ENCODE data around the gene PML. TPM values are rescaled to one million over a fixed set of nuclear protein-coding genes. Genes with fewer than 3 reads are reported as not detected.
A peak's percentile ranks its signal among the peaks of the same experiment; 100 is the strongest.

Gene PML
- total and polyA plus RNA-seq, 8 donors: 16.0 to 170 (median 30.7) TPM

- intact Hi-C loops (cut with DNase I; ENCODE audit: low total_unique reads): no loop called here
- TF ChIP-seq POLR2AphosphoS5 (IDR thresholded peaks at IDR 0.05) (no peak), EP300 (IDR thresholded peaks at IDR 0.05) (no peak), CTCF (IDR thresholded peaks at IDR 0.05) (no peak), POLR2A (IDR thresholded peaks at IDR 0.05) (no peak)
- Histone ChIP-seq H3K9me3 (no peaks in the 10 kb centered on the region), H3K36me3 (peaks cover 10 to 48% (median 33%) of the 10 kb centered on the region in 4 donors), H3K4me3 (no peak overlapping the region), H3K4me1 (peaks cover 17 to 41% (median 30%) of the 10 kb centered on the region in 4 donors), H3K27ac (peak overlapping the region in 1 of 5 donors; percentile 90), H3K27me3 (no peaks in the 10 kb centered on the region)
- 90 to 94% (median 92%) methylated on average over 10 of the region's 10 CpGs for WGBS, 5 donors
- DNase-seq: no peak
Measured at GRCh38 chr15:73949496-73949895, 45.0 kb upstream of the PML start.

GRCh38 chr15:73950479-73950830 lies 44.1 kb upstream of the PML start:
- Histone ChIP-seq H3K27me3 (no peaks in the 10 kb centered on the region), H3K9me3 (no peaks in the 10 kb centered on the region), H3K4me3 (no peak overlapping the region), H3K4me1 (peaks cover 17 to 36% (median 27%) of the 10 kb centered on the region in 4 donors), H3K27ac (peak overlapping the region in 4 of 5 donors; percentile 85 to 94 (median 90)), H3K36me3 (peaks cover 10 to 48% (median 33%) of the 10 kb centered on the region in 4 donors)
- no peak for DNase-seq
- TF ChIP-seq CTCF (IDR thresholded peaks at IDR 0.05) (no peak), EP300 (IDR thresholded peaks at IDR 0.05) (no peak), POLR2A (IDR thresholded peaks at IDR 0.05) (no peak), POLR2AphosphoS5 (IDR thresholded peaks at IDR 0.05) (no peak)
- intact Hi-C loops (cut with DNase I; ENCODE audit: low total_unique reads): no loop called here

GRCh38 chr15:73950831-73951561 lies 43.5 kb upstream of the PML start:
- no peaks in the 10 kb centered on the region for H3K9me3 ChIP-seq
- peak overlapping the region in 4 of 5 donors; percentile 85 to 94 (median 90) for H3K27ac ChIP-seq
- H3K36me3 ChIP-seq: peaks cover 10 to 47% (median 33%) of the 10 kb centered on the region in 4 donors
- no peaks in the 10 kb centered on the region for H3K27me3 ChIP-seq
- no peak overlapping the region for H3K4me3 ChIP-seq
- peak; percentile 86 to 96 for DNase-seq
- peaks cover 17 to 39% (median 26%) of the 10 kb centered on the region in 4 donors for H3K4me1 ChIP-seq
- 6 to 14% (median 9%) methylated on average over 11 to 15 of the region's 15 CpGs for WGBS, 5 donors
- TF ChIP-seq POLR2A (IDR thresholded peaks at IDR 0.05): no peak
- TF ChIP-seq EP300 (IDR thresholded peaks at IDR 0.05): no peak
- TF ChIP-seq POLR2AphosphoS5 (IDR thresholded peaks at IDR 0.05): peak; percentile 63 to 86 (median 82)
- TF ChIP-seq CTCF (IDR thresholded peaks at IDR 0.05): peak in 5 of 7 experiments; percentile 38 to 77 (median 69)
- intact Hi-C loops (cut with DNase I; ENCODE audit: low total_unique reads): no loop called here

GRCh38 chr15:73951601-73952000 lies 42.9 kb upstream of the PML start:
- H3K4me3 ChIP-seq: no peak overlapping the region
- 53 to 77% (median 67%) methylated on average over 12 to 13 of the region's 13 CpGs for WGBS, 5 donors
- intact Hi-C loops (cut with DNase I; ENCODE audit: low total_unique reads): no loop called here
- peaks cover 0 to 2% (median 0%) of the 10 kb centered on the region in 3 donors for H3K27me3 ChIP-seq
- DNase-seq: no peak
- H3K36me3 ChIP-seq: peaks cover 10 to 41% (median 33%) of the 10 kb centered on the region in 4 donors
- TF ChIP-seq POLR2AphosphoS5 (IDR thresholded peaks at IDR 0.05): no peak
- TF ChIP-seq POLR2A (IDR thresholded peaks at IDR 0.05): no peak
- TF ChIP-seq EP300 (IDR thresholded peaks at IDR 0.05): no peak
- H3K9me3 ChIP-seq: no peaks in the 10 kb centered on the region
- H3K4me1 ChIP-seq: peaks cover 20 to 45% (median 29%) of the 10 kb centered on the region in 4 donors
- H3K27ac ChIP-seq: peak overlapping the region; percentile 51 to 94 (median 90)

Measured in stomach (tissue), 9 donors.